GM23338 (cell line): Measurements from ENCODE around the gene CCNI2. TPM values are rescaled to one million over a fixed set of nuclear protein-coding genes. Genes with fewer than 3 reads are reported as not detected.

Experiments used
- ATAC-seq: fragments of 200-7000 bp; cut with Tn5 transposase; 3 replicates; pipeline ENCODE4 v1.9.1; 2020
- DNase-seq: peaks from one replicate; pipeline ENCODE4 v3.0.0-alpha.2; 2015; ENCODE audit warnings: low spot score
- H2AFZ ChIP-seq: fragments of 200-600 bp; sonication (generic); 2 replicates; pipeline ENCODE4 v1.8.0; 2016; ENCODE audit warnings: antibody characterized with exemption, mild to moderate bottlenecking, moderate library complexity
- H3F3A ChIP-seq: fragments of 200-600 bp; sonication (generic); replicated peaks from 2 replicates; pipeline ENCODE4 v1.8.0; 2017; ENCODE audit warnings: antibody characterized with exemption, mixed run types, low read depth
- H3K27ac ChIP-seq: fragments of 200-600 bp; sonication (generic); 2 replicates; pipeline ENCODE4 v1.6.1; 2016; ENCODE audit warnings: low read depth
- H3K27me3 ChIP-seq: fragments of 200-600 bp; sonication (generic); 2 replicates; pipeline ENCODE4 v1.8.0; 2016; ENCODE audit warnings: mild to moderate bottlenecking, mixed run types, moderate library complexity; ENCODE audit not compliant: insufficient read depth
- H3K36me3 ChIP-seq: fragments of 200-600 bp; sonication (generic); 2 replicates; pipeline ENCODE4 v1.8.0; 2016; ENCODE audit warnings: mild to moderate bottlenecking; ENCODE audit not compliant: insufficient read depth
- H3K4me1 ChIP-seq: fragments of 200-600 bp; sonication (generic); 2 replicates; pipeline ENCODE4 v1.8.0; 2016; ENCODE audit warnings: mild to moderate bottlenecking, moderate library complexity; ENCODE audit not compliant: insufficient read depth
- H3K4me2 ChIP-seq: fragments of 200-600 bp; sonication (generic); 2 replicates; pipeline ENCODE4 v1.7.1; 2017; ENCODE audit warnings: mixed run types
- H3K4me3 ChIP-seq: fragments of 200-600 bp; sonication (generic); 2 replicates; pipeline ENCODE4 v1.6.1; 2016; ENCODE audit warnings: mixed run types
- H3K79me2 ChIP-seq: fragments of 200-600 bp; sonication (generic); replicated peaks from 2 replicates; pipeline ENCODE4 v1.8.0; 2017; ENCODE audit warnings: mild to moderate bottlenecking; ENCODE audit not compliant: insufficient read depth
- H3K9me2 ChIP-seq: fragments of 200-600 bp; sonication (generic); 2 replicates; pipeline ENCODE4 v1.8.0; 2017; ENCODE audit not compliant: insufficient read depth
- H4K20me1 ChIP-seq: fragments of 200-600 bp; sonication (generic); replicated peaks from 2 replicates; pipeline ENCODE4 v1.8.0; 2017; ENCODE audit warnings: mild to moderate bottlenecking; ENCODE audit not compliant: insufficient read depth
- H3K27ac Mint-ChIP-seq: 2 replicates; pipeline ENCODE4 v1.8.0; 2020; ENCODE audit warnings: inconsistent platforms, mild to moderate bottlenecking, moderate library complexity, mixed read lengths
- H3K27me3 Mint-ChIP-seq: 3 replicates; pipeline ENCODE4 v1.8.0; 2022; ENCODE audit warnings: low read depth, mild to moderate bottlenecking, moderate library complexity, mixed read lengths, inconsistent platforms; ENCODE audit not compliant: insufficient read depth, poor library complexity
- H3K36me3 Mint-ChIP-seq: 3 replicates; pipeline ENCODE4 v1.8.0; 2021; ENCODE audit warnings: low read depth, mild to moderate bottlenecking, inconsistent platforms, moderate library complexity, mixed read lengths
- H3K4me1 Mint-ChIP-seq: 3 replicates; pipeline ENCODE4 v1.8.0; 2020; ENCODE audit warnings: mild to moderate bottlenecking, inconsistent platforms, mixed read lengths
- H3K4me3 Mint-ChIP-seq: 3 replicates; pipeline ENCODE4 v1.8.0; 2021; ENCODE audit warnings: moderate library complexity, mild to moderate bottlenecking, inconsistent platforms, mixed read lengths
- H3K9me3 Mint-ChIP-seq: 3 replicates; pipeline ENCODE4 v1.8.0; 2020; ENCODE audit warnings: moderate library complexity, mild to moderate bottlenecking, inconsistent platforms, mixed read lengths
- CREB1 ChIP-seq: fragments of 250-450 bp; sonication (Bioruptor Pico); IDR thresholded peaks from 2 replicates; pipeline ENCODE4 v1.5.0; 2020; ENCODE audit warnings: low read depth, mild to moderate bottlenecking, moderate library complexity
- EZH2 ChIP-seq: fragments of 200-600 bp; sonication (generic); IDR thresholded peaks from one replicate; pipeline ENCODE4 v1.8.0; 2017; ENCODE audit warnings: antibody characterized with exemption, mild to moderate bottlenecking, low read depth; ENCODE audit not compliant: unreplicated experiment
- EZH2phosphoT487 ChIP-seq: fragments of 200-600 bp; sonication (generic); IDR thresholded peaks from one replicate; pipeline ENCODE4 v1.8.1; 2018; ENCODE audit warnings: antibody characterized with exemption; ENCODE audit not compliant: unreplicated experiment
- POLR2AphosphoS5 ChIP-seq: IDR thresholded peaks from 2 replicates; pipeline ENCODE4 v1.6.1; 2016; ENCODE audit warnings: antibody characterized with exemption, low read depth
- ZNF114 ChIP-seq: fragments of 250-450 bp; sonication (Bioruptor Pico); IDR thresholded peaks from 2 replicates; pipeline ENCODE4 v1.5.0; 2020; ENCODE audit warnings: mild to moderate bottlenecking, moderate library complexity
- ZNF331 ChIP-seq: fragments of 250-450 bp; sonication (Bioruptor Pico); IDR thresholded peaks from 2 replicates; pipeline ENCODE4 v1.5.0; 2020; ENCODE audit warnings: low read depth, mild to moderate bottlenecking, moderate library complexity
- ZNF462 ChIP-seq: fragments of 250-450 bp; sonication (Bioruptor Pico); IDR thresholded peaks from 2 replicates; pipeline ENCODE4 v1.5.0; 2020; ENCODE audit warnings: mild to moderate bottlenecking, moderate library complexity
- polyA plus RNA-seq: library from polyadenylated mRNA; unstranded; fragments of >200 nt; fragmentation: Nextera tagmentation; extraction: Ambion mirVana; gene quantifications from 2 replicates; pipeline ENCODE4 v1.2.1, GENCODE V29; 2016
- total RNA-seq: library from RNA; depleted of rRNA; stranded (reverse); fragments of >200 nt; shearing (Covaris generic); gene quantifications from 2 replicates; pipeline ENCODE4 v1.2.3, GENCODE V29; 2014
- TF ChIP-seq, protein P1 (sequence below): IDR thresholded peaks from one replicate; pipeline ENCODE4 v1.6.1; 2018; ENCODE audit warnings: antibody characterized with exemption; ENCODE audit not compliant: unreplicated experiment

The CCNI2 gene
- total and polyA plus RNA-seq, 2 experiments from 2014 or later: 0.55 to 2.5 TPM

GRCh38 chr5:132777209-132778069 lies 30.2 kb downstream of the CCNI2 start, which contains the start of gene SEPTIN8:
TSS of gene SEPTIN8 (minus strand) at chr5:132777239. CDS start at chr5:132777137, 102 bp downstream.
- DNase-seq: peak; percentile 64
- H3K27me3 ChIP-seq: peaks cover 69% of the 10 kb centered on the region
- Mint-ChIP-seq H3K4me3 (peak within 1 kb of the TSS; percentile 76), H3K4me1 (peaks cover 25% of the 10 kb centered on the region), H3K9me3 (no peaks in the 10 kb centered on the region), H3K36me3 (no peaks in the 10 kb centered on the region), H3K27me3 (peaks cover 28% of the 10 kb centered on the region), H3K27ac (no peak within 1 kb of the TSS)
- no peaks in the 10 kb centered on the region for H3F3A ChIP-seq
- peak within 1 kb of the TSS; percentile 89 for H3K4me3 ChIP-seq
- no peaks in the 10 kb centered on the region for H3K9me2 ChIP-seq
- TF ChIP-seq EZH2: peak; percentile 31
- no peak for TF ChIP-seq ZNF462 (CRISPR knock-in tag)
- TF ChIP-seq ZNF114: no peak
- TF ChIP-seq POLR2AphosphoS5: no peak
- TF ChIP-seq CREB1 (CRISPR knock-in tag): no peak
- TF ChIP-seq, protein P1, sequence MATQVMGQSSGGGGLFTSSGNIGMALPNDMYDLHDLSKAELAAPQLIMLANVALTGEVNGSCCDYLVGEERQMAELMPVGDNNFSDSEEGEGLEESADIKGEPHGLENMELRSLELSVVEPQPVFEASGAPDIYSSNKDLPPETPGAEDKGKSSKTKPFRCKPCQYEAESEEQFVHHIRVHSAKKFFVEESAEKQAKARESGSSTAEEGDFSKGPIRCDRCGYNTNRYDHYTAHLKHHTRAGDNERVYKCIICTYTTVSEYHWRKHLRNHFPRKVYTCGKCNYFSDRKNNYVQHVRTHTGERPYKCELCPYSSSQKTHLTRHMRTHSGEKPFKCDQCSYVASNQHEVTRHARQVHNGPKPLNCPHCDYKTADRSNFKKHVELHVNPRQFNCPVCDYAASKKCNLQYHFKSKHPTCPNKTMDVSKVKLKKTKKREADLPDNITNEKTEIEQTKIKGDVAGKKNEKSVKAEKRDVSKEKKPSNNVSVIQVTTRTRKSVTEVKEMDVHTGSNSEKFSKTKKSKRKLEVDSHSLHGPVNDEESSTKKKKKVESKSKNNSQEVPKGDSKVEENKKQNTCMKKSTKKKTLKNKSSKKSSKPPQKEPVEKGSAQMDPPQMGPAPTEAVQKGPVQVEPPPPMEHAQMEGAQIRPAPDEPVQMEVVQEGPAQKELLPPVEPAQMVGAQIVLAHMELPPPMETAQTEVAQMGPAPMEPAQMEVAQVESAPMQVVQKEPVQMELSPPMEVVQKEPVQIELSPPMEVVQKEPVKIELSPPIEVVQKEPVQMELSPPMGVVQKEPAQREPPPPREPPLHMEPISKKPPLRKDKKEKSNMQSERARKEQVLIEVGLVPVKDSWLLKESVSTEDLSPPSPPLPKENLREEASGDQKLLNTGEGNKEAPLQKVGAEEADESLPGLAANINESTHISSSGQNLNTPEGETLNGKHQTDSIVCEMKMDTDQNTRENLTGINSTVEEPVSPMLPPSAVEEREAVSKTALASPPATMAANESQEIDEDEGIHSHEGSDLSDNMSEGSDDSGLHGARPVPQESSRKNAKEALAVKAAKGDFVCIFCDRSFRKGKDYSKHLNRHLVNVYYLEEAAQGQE: no peak
- TF ChIP-seq ZNF331 (CRISPR knock-in tag): no peak
- TF ChIP-seq EZH2phosphoT487: no peak
- no peaks in the 10 kb centered on the region for H3K36me3 ChIP-seq
- H3K79me2 ChIP-seq: no peaks in the 10 kb centered on the region; the same call in 1 of the 2 replicates
- 0 out of 2 replicates have a peak, but pooled peaks cover 4% of the 10 kb centered on the region for H4K20me1 ChIP-seq
- peak within 1 kb of the TSS; percentile 98 for H2AFZ ChIP-seq
- peaks cover 18% of the 10 kb centered on the region for H3K4me1 ChIP-seq
- peak; percentile 68 for ATAC-seq
- peak within 1 kb of the TSS; percentile 89 for H3K4me2 ChIP-seq
- H3K27ac ChIP-seq: no peak within 1 kb of the TSS
